ENCODE data around the gene PLXNC1.

GRCh38 chr12:94264736-94265485, 116.5 kb downstream of the PLXNC1 start:
- no peak for TF ChIP-seq FOXM1 (IDR thresholded peaks at IDR 0.05; ENCODE audit: borderline replicate concordance)
- no peak for TF ChIP-seq TARDBP (IDR thresholded peaks at IDR 0.05)
- TF ChIP-seq FOXK2 (IDR thresholded peaks at IDR 0.05): no peak
- TF ChIP-seq FOXA1 (IDR thresholded peaks at IDR 0.05): no peak
- no peak for TF ChIP-seq ARNT (IDR thresholded peaks at IDR 0.05)
- no peak for TF ChIP-seq HDGF (IDR thresholded peaks at IDR 0.05; ENCODE audit: borderline replicate concordance)
